K562 (cell line): Measurements from ENCODE around the gene GAS2L2.

Source experiments
- CEBPB ChIP-seq: fragments of 450-650 bp; IDR thresholded peaks from 2 replicates; pipeline ENCODE4 v1.6.1; 2016; ENCODE audit warnings: missing genetic modification characterization, missing compliant biosample characterization
- CREB3L1 ChIP-seq: fragments of 450-650 bp; IDR thresholded peaks from 2 replicates; pipeline ENCODE4 v1.6.1; 2014; ENCODE audit warnings: low read depth, mild to moderate bottlenecking, moderate library complexity, borderline replicate concordance
- EP300 ChIP-seq: IDR thresholded peaks from 2 replicates; pipeline ENCODE4 v1.6.1; 2012; ENCODE audit warnings: low read length, improper control_type of control experiment
- MYNN ChIP-seq, 2 experiments: sonication (generic); formaldehyde crosslinking in 1 of 2; IDR thresholded peaks; 2 replicates each; pipeline versions ENCODE4 v1.5.0 to v1.6.1; 2016 to 2020; ENCODE audit warnings: antibody characterized with exemption in 1 of 2, missing genetic modification reagents in 1 of 2
- NR2F6 ChIP-seq: fragments of 450-650 bp; formaldehyde crosslinking; IDR thresholded peaks from 2 replicates; pipeline ENCODE4 v1.4.0; 2020; ENCODE audit warnings: mild to moderate bottlenecking
- POLR2AphosphoS5 ChIP-seq: IDR thresholded peaks from 2 replicates; pipeline ENCODE4 v1.6.1; 2011; ENCODE audit warnings: mild to moderate bottlenecking, low read depth, low read length, moderate library complexity; ENCODE audit not compliant: control insufficient read depth, insufficient read depth
- SIN3B ChIP-seq: fragments of 450-650 bp; IDR thresholded peaks from 2 replicates; pipeline ENCODE4 v1.6.1; 2017; ENCODE audit warnings: low read depth, mild to moderate bottlenecking, moderate library complexity
- SP1 ChIP-seq: sonication (generic); formaldehyde crosslinking; IDR thresholded peaks from 2 replicates; pipeline ENCODE4 v1.8.1; 2022; ENCODE audit warnings: mild to moderate bottlenecking, missing genetic modification reagents
- ZBTB5 ChIP-seq: fragments of 450-650 bp; IDR thresholded peaks from 2 replicates; pipeline ENCODE4 v1.6.1; 2017; ENCODE audit warnings: antibody characterized with exemption
- ZFX ChIP-seq: sonication (generic); formaldehyde crosslinking; IDR thresholded peaks from 2 replicates; pipeline ENCODE4 v1.8.0; 2022; ENCODE audit warnings: mild to moderate bottlenecking, missing genetic modification reagents, moderate library complexity
- ZNF239 ChIP-seq: fragments of 250-450 bp; sonication (Bioruptor Pico); IDR thresholded peaks from 2 replicates; pipeline ENCODE4 v1.4.0; 2020; ENCODE audit warnings: mild to moderate bottlenecking
- TF ChIP-seq, protein P1 (sequence below): fragments of 250-450 bp; sonication (Bioruptor Pico); IDR thresholded peaks from 2 replicates; pipeline ENCODE4 v1.8.0; 2022; ENCODE audit warnings: inconsistent platforms
- TF ChIP-seq, protein P2 (sequence below), 3 experiments: IDR thresholded peaks in 2 of 3; conservative IDR thresholded peaks in 1 of 3; 2 replicates each; pipeline ENCODE4 v1.5.1; 2011 to 2012; ENCODE audit warnings: low read length in 3 of 3, mild to moderate bottlenecking in 3 of 3, control low read depth in 2 of 3, improper control_type of control experiment in 1 of 3, inconsistent platforms in 1 of 3, low read depth in 1 of 3, mixed read lengths in 1 of 3, moderate library complexity in 1 of 3; ENCODE audit not compliant: insufficient read depth in 2 of 3

DNA sequence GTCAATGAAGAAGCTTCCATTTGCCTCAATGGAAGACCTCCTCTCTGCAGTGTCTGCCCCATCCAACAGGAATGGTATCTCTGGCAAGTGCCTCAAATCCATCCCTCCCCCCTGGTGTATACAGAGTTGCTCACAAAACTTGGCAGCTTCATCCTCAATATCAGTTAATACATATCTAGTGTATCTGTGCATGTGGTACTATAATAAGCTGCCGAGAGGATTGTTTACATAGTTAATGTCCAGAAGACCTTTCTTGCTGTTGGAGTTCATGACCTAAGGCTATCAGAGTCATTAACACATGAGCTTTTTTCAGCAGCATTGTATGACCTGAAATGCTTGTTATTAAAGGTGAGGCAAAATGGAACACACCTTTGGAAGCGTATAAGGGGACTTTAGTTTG lies 35.6 kb downstream of the GAS2L2 start:
- TF ChIP-seq SIN3B (no peak), ZFX (CRISPR knock-in tag) (no peak), CREB3L1 (no peak), NR2F6 (no peak), SP1 (CRISPR knock-in tag) (no peak), ZNF239 (CRISPR knock-in tag) (no peak), ZBTB5 (no peak), MYNN (IDR thresholded peaks at IDR 0.05) (no peak), MYNN (CRISPR knock-in tag; IDR thresholded peaks at IDR 0.05) (no peak), EP300 (no peak), CEBPB (tag) (no peak), POLR2AphosphoS5 (no peak)
- TF ChIP-seq, protein P1, sequence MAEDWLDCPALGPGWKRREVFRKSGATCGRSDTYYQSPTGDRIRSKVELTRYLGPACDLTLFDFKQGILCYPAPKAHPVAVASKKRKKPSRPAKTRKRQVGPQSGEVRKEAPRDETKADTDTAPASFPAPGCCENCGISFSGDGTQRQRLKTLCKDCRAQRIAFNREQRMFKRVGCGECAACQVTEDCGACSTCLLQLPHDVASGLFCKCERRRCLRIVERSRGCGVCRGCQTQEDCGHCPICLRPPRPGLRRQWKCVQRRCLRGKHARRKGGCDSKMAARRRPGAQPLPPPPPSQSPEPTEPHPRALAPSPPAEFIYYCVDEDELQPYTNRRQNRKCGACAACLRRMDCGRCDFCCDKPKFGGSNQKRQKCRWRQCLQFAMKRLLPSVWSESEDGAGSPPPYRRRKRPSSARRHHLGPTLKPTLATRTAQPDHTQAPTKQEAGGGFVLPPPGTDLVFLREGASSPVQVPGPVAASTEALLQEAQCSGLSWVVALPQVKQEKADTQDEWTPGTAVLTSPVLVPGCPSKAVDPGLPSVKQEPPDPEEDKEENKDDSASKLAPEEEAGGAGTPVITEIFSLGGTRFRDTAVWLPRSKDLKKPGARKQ = no peak
- TF ChIP-seq, protein P2, sequence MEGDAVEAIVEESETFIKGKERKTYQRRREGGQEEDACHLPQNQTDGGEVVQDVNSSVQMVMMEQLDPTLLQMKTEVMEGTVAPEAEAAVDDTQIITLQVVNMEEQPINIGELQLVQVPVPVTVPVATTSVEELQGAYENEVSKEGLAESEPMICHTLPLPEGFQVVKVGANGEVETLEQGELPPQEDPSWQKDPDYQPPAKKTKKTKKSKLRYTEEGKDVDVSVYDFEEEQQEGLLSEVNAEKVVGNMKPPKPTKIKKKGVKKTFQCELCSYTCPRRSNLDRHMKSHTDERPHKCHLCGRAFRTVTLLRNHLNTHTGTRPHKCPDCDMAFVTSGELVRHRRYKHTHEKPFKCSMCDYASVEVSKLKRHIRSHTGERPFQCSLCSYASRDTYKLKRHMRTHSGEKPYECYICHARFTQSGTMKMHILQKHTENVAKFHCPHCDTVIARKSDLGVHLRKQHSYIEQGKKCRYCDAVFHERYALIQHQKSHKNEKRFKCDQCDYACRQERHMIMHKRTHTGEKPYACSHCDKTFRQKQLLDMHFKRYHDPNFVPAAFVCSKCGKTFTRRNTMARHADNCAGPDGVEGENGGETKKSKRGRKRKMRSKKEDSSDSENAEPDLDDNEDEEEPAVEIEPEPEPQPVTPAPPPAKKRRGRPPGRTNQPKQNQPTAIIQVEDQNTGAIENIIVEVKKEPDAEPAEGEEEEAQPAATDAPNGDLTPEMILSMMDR (IDR thresholded peaks at IDR 0.05 in 2 of 3, conservative IDR thresholded peaks at IDR 0.05 in 1 of 3; ENCODE audit: insufficient read depth in 2 of 3, low read depth in 1 of 3, low read length in 3 of 3) = no peak
